ENCODE results near the gene MYRIP. TPM values are rescaled to one million over a fixed set of nuclear protein-coding genes. Genes with fewer than 3 reads are reported as not detected.

MYRIP gene
- total RNA-seq, 4 donors from 2014 or later = 3.5 to 31.1 (median 12.1) TPM

GRCh38 chr3:40258064-40258463 lies 448.7 kb downstream of the MYRIP start:
- Histone ChIP-seq H3K36me3 (no peaks in the 10 kb centered on the region), H3K27ac (no peak overlapping the region), H3K4me3 (no peak overlapping the region), H3K9me3 (no peaks in the 10 kb centered on the region), H3K27me3 (no peaks in the 10 kb centered on the region), H3K4me1 (no peaks in the 10 kb centered on the region)
- no peak for DNase-seq
- intact Hi-C loops (cut with DNase I; ENCODE audit: low total_unique reads) = no loop called here
- no peak for TF ChIP-seq POLR2A (IDR thresholded peaks at IDR 0.05)
- no peak for TF ChIP-seq CTCF (IDR thresholded peaks at IDR 0.05)

- H3K27me3 ChIP-seq = no peaks in the 10 kb centered on the region
- intact Hi-C loops (cut with DNase I; ENCODE audit: low total_unique reads) = no loop called here
- H3K4me3 ChIP-seq = no peak overlapping the region
- no peaks in the 10 kb centered on the region for H3K36me3 ChIP-seq
- no peak for TF ChIP-seq CTCF (IDR thresholded peaks at IDR 0.05)
- no peak for TF ChIP-seq POLR2A (IDR thresholded peaks at IDR 0.05)
- no peak for DNase-seq
- no peak overlapping the region for H3K27ac ChIP-seq
- H3K4me1 ChIP-seq = no peaks in the 10 kb centered on the region
- H3K9me3 ChIP-seq = no peaks in the 10 kb centered on the region
Measured at GRCh38 chr3:40258555-40258954, 449.1 kb downstream of the MYRIP start.

GRCh38 chr3:40262331-40262730 lies 452.9 kb downstream of the MYRIP start:
- intact Hi-C loops (cut with DNase I; ENCODE audit: low total_unique reads) = no loop called here
- H3K9me3 ChIP-seq = no peaks in the 10 kb centered on the region
- H3K36me3 ChIP-seq = no peaks in the 10 kb centered on the region
- no peak for TF ChIP-seq POLR2A (IDR thresholded peaks at IDR 0.05)
- no peak for TF ChIP-seq CTCF (IDR thresholded peaks at IDR 0.05)
- no peak overlapping the region for H3K4me3 ChIP-seq
- H3K27ac ChIP-seq = no peak overlapping the region
- no peak for DNase-seq
- H3K4me1 ChIP-seq = no peaks in the 10 kb centered on the region
- H3K27me3 ChIP-seq = no peaks in the 10 kb centered on the region

- DNase-seq = no peak
Measured at GRCh38 chr3:40264451-40264850, 455.0 kb downstream of the MYRIP start.

GRCh38 chr3:40265181-40265580 lies 455.8 kb downstream of the MYRIP start:
- Histone ChIP-seq H3K4me3 (no peak overlapping the region), H3K9me3 (no peaks in the 10 kb centered on the region), H3K4me1 (no peaks in the 10 kb centered on the region), H3K27ac (no peak overlapping the region), H3K36me3 (no peaks in the 10 kb centered on the region), H3K27me3 (no peaks in the 10 kb centered on the region)
- DNase-seq = no peak
- TF ChIP-seq POLR2A (IDR thresholded peaks at IDR 0.05) = no peak
- no peak for TF ChIP-seq CTCF (IDR thresholded peaks at IDR 0.05)
- intact Hi-C loops (cut with DNase I; ENCODE audit: low total_unique reads) = no loop called here

More at GRCh38 chr3:40264451-40264850, 455.0 kb downstream of the MYRIP start:
- TF ChIP-seq CTCF (IDR thresholded peaks at IDR 0.05) (no peak), POLR2A (IDR thresholded peaks at IDR 0.05) (no peak)
- no peaks in the 10 kb centered on the region for H3K4me1 ChIP-seq
- H3K27ac ChIP-seq = no peak overlapping the region
- H3K27me3 ChIP-seq = no peaks in the 10 kb centered on the region
- H3K36me3 ChIP-seq = no peaks in the 10 kb centered on the region
- intact Hi-C loops (cut with DNase I; ENCODE audit: low total_unique reads) = no loop called here
- H3K4me3 ChIP-seq = no peak overlapping the region
- no peaks in the 10 kb centered on the region for H3K9me3 ChIP-seq

All from uterus (tissue), 4 donors.